GM21529 (cell line): ENCODE results near the gene NT5DC2.

Experiments used
- ATAC-seq: cut with Tn5 transposase; IDR thresholded peaks from one replicate; pipeline ENCODE4 v1.9.1; 2021; ENCODE audit not compliant: unreplicated experiment

Gene NT5DC2

GRCh38 chr3:52512727-52513126, 20.9 kb downstream of the NT5DC2 start:
- no peak for ATAC-seq

GRCh38 chr3:52512105-52512504, 21.6 kb downstream of the NT5DC2 start:
- ATAC-seq = no peak

- ATAC-seq = no peak
Observed at GRCh38 chr3:52511509-52511908, 22.1 kb downstream of the NT5DC2 start.

- no peak for ATAC-seq
Observed at GRCh38 chr3:52509753-52510328, 23.8 kb downstream of the NT5DC2 start.

- no peak for ATAC-seq
Observed at GRCh38 chr3:52507359-52507758, 26.3 kb downstream of the NT5DC2 start.

GRCh38 chr3:52506266-52506966, 27.2 kb downstream of the NT5DC2 start:
- ATAC-seq = no peak

GRCh38 chr3:52504977-52505376, 28.7 kb downstream of the NT5DC2 start:
- ATAC-seq = no peak

- ATAC-seq = no peak
Observed at GRCh38 chr3:52503788-52504424, 29.8 kb downstream of the NT5DC2 start.

GRCh38 chr3:52502808-52503350, 30.8 kb downstream of the NT5DC2 start:
- no peak for ATAC-seq

GRCh38 chr3:52502001-52502400, 31.7 kb downstream of the NT5DC2 start:
- no peak for ATAC-seq

GRCh38 chr3:52501046-52501445, 32.6 kb downstream of the NT5DC2 start:
- no peak for ATAC-seq

GRCh38 chr3:52498137-52499054, 35.3 kb downstream of the NT5DC2 start:
- no peak for ATAC-seq

- no peak for ATAC-seq
Observed at GRCh38 chr3:52495777-52496602, 37.7 kb downstream of the NT5DC2 start.

GRCh38 chr3:52494886-52495495, 38.7 kb downstream of the NT5DC2 start, which contains the start of gene STAB1:
TSS of gene STAB1 (plus strand) at chr3:52495338. CDS start at chr3:52495414, 76 bp downstream.
- no peak for ATAC-seq

GRCh38 chr3:52494445-52494844, 39.2 kb downstream of the NT5DC2 start:
- ATAC-seq = no peak

- ATAC-seq = no peak
Observed at GRCh38 chr3:52493232-52494017, 40.2 kb downstream of the NT5DC2 start.

- no peak for ATAC-seq
Observed at GRCh38 chr3:52492059-52492458, 41.6 kb downstream of the NT5DC2 start.

GRCh38 chr3:52490939-52491526, 42.6 kb downstream of the NT5DC2 start:
- no peak for ATAC-seq
